GM23338 (cell line): ENCODE data around the gene CTDP1.
A peak's percentile ranks its signal among the peaks of the same experiment; 100 is the strongest.

Experiments used
- CREB1 ChIP-seq: fragments of 250-450 bp; sonication (Bioruptor Pico); IDR thresholded peaks from 2 replicates; pipeline ENCODE4 v1.5.0; 2020; ENCODE audit warnings: low read depth, mild to moderate bottlenecking, moderate library complexity
- EZH2 ChIP-seq: fragments of 200-600 bp; sonication (generic); IDR thresholded peaks from one replicate; pipeline ENCODE4 v1.8.0; 2017; ENCODE audit warnings: antibody characterized with exemption, mild to moderate bottlenecking, low read depth; ENCODE audit not compliant: unreplicated experiment
- EZH2phosphoT487 ChIP-seq: fragments of 200-600 bp; sonication (generic); IDR thresholded peaks from one replicate; pipeline ENCODE4 v1.8.1; 2018; ENCODE audit warnings: antibody characterized with exemption; ENCODE audit not compliant: unreplicated experiment
- JUNB ChIP-seq: IDR thresholded peaks from one replicate; pipeline ENCODE4 v1.6.1; 2016; ENCODE audit warnings: antibody characterized with exemption; ENCODE audit not compliant: unreplicated experiment
- POLR2AphosphoS5 ChIP-seq: IDR thresholded peaks from 2 replicates; pipeline ENCODE4 v1.6.1; 2016; ENCODE audit warnings: antibody characterized with exemption, low read depth
- ZNF114 ChIP-seq: fragments of 250-450 bp; sonication (Bioruptor Pico); IDR thresholded peaks from 2 replicates; pipeline ENCODE4 v1.5.0; 2020; ENCODE audit warnings: mild to moderate bottlenecking, moderate library complexity
- ZNF331 ChIP-seq: fragments of 250-450 bp; sonication (Bioruptor Pico); IDR thresholded peaks from 2 replicates; pipeline ENCODE4 v1.5.0; 2020; ENCODE audit warnings: low read depth, mild to moderate bottlenecking, moderate library complexity
- TF ChIP-seq, protein P1 (sequence below), 2 experiments: fragments of 200-600 bp in 1 of 2; sonication (generic) in 1 of 2; conservative IDR thresholded peaks; 2 replicates each; pipeline versions ENCODE4 v1.5.1 to v1.6.1; 2016 to 2017; ENCODE audit warnings: antibody characterized with exemption in 2 of 2, low read depth in 2 of 2, mild to moderate bottlenecking in 2 of 2, moderate library complexity in 1 of 2
- TF ChIP-seq, protein P2 (sequence below): IDR thresholded peaks from one replicate; pipeline ENCODE4 v1.6.1; 2018; ENCODE audit warnings: antibody characterized with exemption; ENCODE audit not compliant: unreplicated experiment

DNA sequence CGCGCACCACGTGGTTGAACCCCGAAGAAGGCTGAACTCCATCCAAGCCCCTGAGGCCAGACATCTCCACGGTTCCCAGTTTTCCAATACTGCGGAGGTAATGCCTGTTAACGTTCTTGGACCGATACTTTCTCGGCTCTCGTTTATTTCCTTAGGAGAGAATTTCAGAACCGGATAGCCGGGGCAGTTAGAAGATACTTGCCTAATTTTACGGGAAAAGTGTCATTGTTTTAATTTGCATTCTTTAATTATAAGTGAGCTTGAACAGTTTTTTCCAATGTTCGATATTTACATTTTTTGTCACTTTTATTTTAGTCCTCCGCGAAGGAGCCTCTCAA is 107.9 kb downstream of the CTDP1 start:
- TF ChIP-seq, protein P1, sequence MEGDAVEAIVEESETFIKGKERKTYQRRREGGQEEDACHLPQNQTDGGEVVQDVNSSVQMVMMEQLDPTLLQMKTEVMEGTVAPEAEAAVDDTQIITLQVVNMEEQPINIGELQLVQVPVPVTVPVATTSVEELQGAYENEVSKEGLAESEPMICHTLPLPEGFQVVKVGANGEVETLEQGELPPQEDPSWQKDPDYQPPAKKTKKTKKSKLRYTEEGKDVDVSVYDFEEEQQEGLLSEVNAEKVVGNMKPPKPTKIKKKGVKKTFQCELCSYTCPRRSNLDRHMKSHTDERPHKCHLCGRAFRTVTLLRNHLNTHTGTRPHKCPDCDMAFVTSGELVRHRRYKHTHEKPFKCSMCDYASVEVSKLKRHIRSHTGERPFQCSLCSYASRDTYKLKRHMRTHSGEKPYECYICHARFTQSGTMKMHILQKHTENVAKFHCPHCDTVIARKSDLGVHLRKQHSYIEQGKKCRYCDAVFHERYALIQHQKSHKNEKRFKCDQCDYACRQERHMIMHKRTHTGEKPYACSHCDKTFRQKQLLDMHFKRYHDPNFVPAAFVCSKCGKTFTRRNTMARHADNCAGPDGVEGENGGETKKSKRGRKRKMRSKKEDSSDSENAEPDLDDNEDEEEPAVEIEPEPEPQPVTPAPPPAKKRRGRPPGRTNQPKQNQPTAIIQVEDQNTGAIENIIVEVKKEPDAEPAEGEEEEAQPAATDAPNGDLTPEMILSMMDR (conservative IDR thresholded peaks at IDR 0.05; ENCODE audit: low read depth in 2 of 2) = no peak
- TF ChIP-seq, protein P2, sequence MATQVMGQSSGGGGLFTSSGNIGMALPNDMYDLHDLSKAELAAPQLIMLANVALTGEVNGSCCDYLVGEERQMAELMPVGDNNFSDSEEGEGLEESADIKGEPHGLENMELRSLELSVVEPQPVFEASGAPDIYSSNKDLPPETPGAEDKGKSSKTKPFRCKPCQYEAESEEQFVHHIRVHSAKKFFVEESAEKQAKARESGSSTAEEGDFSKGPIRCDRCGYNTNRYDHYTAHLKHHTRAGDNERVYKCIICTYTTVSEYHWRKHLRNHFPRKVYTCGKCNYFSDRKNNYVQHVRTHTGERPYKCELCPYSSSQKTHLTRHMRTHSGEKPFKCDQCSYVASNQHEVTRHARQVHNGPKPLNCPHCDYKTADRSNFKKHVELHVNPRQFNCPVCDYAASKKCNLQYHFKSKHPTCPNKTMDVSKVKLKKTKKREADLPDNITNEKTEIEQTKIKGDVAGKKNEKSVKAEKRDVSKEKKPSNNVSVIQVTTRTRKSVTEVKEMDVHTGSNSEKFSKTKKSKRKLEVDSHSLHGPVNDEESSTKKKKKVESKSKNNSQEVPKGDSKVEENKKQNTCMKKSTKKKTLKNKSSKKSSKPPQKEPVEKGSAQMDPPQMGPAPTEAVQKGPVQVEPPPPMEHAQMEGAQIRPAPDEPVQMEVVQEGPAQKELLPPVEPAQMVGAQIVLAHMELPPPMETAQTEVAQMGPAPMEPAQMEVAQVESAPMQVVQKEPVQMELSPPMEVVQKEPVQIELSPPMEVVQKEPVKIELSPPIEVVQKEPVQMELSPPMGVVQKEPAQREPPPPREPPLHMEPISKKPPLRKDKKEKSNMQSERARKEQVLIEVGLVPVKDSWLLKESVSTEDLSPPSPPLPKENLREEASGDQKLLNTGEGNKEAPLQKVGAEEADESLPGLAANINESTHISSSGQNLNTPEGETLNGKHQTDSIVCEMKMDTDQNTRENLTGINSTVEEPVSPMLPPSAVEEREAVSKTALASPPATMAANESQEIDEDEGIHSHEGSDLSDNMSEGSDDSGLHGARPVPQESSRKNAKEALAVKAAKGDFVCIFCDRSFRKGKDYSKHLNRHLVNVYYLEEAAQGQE = no peak
- peak; percentile 36 for TF ChIP-seq EZH2
- TF ChIP-seq POLR2AphosphoS5 = no peak
- no peak for TF ChIP-seq ZNF331 (CRISPR knock-in tag)
- TF ChIP-seq CREB1 (CRISPR knock-in tag) = no peak
- TF ChIP-seq EZH2phosphoT487 = no peak
- no peak for TF ChIP-seq ZNF114 (CRISPR knock-in tag)
- no peak for TF ChIP-seq JUNB
